Activated CD4-positive, alpha-beta T cell treated with anti-CD3 and anti-CD28 coated beads, Interleukin-2, Interleukin-4, amounts not matched to agents 100 ng/mL and 50 ng/mL, durations not matched to agents 16 hours and 8 hours (primary cell): ENCODE measurements around the gene LPAR2.
A peak's percentile ranks its signal among the peaks of the same experiment; 100 is the strongest.
"Not testable (repeated sequence)": the region's sequence is repeated elsewhere in the genome, so short reads cannot be mapped to it uniquely, and the experiment has no call there.

Experiments
- DNase-seq: peaks from one replicate; pipeline ENCODE4 v3.0.0-alpha.2; 2020; ENCODE audit warnings: low spot score

LPAR2 gene

DNA sequence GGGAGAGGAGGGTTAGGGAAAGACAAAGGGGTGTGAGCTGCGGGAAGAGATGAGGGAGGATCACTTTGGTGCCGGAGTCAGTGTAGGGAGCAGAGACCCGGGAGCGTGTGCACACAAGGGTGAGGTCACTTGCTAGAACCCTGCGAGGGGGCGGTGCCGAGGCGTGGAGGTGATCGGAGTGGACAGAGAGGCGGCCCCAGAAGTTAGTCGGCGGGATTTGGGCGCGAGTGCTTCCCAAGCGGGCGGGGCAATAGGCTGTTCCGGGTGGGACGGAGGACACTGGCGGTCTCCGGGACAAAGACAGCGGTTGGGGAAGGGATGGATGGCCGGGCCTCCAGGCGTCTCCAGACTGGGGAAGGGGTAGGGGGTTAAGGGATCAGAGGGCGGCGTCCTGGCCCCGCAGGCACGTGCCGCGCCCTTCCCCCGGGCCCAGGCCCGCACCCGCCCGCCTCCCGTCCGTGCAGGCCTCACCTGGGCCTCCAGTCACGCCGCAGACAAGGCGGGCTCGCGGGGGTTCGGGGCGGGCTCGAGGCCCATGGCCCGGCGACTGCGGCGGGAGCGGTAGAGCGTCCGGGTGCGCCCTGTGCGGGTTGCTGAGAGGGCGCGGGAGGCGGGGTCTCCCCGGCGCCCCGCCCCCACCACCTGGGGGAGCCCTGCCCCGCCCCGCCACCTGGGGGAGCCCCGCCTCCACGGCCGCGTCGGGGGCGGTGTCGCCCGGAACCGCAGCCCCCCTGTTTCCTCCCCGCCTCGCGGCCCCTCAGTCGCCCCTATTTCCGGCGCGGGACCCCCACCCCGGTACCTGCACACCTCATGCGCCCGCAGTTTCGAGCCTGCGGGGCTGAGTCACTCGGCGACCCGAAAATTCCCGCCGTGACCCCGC, at the start of gene LPAR2:
LPAR2 (minus strand) TSS at position 600 of the 880 bp plus-strand sequence. CDS start 945 bp downstream, outside the sequence.
- peak; percentile 57 for DNase-seq

DNA sequence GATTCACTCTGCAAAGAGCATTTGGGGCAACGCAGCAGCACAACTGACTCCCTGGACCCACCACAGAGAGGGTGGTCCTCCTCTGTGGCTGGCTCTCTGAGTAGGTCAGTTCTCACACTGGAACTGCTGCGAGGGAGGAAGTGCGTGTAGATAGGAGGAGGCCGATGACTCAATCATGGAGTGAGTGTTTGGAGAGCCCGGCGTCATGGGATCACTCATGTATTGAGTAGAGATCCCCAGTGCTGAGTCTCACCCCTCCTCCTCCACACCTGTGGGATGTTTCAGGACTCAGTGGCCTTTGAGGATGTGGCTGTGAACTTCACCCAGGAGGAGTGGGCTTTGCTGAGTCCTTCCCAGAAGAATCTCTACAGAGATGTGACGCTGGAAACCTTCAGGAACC, 49.6 kb upstream of the LPAR2 start:
- no peak for DNase-seq

DNA sequence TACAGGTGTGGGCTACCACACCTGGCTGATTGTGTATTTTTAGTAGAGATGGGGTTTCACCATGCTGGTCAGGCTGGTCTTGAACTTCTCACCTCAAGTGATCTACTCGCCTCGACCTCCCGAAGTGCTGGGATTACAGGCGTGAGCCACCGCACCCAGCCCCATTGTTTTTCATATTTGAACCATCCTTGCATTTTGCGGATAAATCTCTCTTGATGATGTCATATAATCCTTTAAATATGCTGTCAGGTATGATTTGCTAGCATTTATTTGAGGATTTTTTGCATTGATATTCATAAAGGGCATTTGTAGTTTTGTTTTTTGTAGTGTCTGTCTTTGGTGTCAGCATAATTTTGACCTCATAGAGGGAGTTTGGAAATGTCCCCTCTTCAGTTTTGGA, 46.3 kb upstream of the LPAR2 start:
- no peak for DNase-seq

DNA sequence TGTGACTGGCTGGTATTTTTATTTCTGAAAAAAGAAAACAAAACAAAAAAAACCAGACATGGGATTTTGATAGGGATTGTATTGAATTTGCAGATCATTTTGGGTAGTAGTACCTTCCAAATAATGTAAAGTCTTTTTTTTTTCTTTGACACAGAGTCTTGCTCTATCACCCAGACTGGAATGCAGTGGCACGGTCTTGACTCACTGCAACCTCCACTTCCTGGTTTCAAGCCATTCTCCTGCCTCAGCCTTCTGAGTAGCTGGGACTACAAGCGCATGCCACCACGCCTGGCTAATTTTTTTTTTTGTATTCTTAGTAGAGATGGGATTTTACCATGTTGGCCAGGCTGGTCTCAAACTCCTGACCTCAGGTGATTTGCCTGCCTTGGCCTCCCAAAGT, 44.8 kb upstream of the LPAR2 start:
- DNase-seq, result no peak

DNA sequence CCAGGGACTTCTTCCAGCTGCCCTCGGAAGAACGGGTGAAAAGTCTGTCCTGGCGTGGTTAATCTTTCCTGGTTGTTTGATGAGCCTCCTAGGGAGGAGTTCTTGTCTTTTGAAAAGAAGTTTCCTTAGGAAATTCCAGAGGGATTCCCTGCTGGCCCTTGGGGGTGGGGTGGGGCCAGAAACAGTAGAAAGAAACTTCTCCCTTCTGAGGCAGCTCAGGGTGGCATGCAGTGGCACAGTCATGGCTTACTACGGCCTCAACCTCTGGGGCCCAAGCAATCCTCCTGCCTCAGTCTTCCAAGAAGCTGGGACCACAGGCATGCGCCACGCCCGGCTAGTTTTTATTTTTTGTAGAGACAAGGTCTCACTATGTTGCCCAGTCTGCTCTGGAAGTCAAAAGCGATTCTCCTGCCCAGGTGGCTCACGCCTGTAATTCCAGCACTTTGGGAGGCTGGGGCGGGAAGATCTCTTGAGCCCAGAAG, 42.1 kb upstream of the LPAR2 start:
- no peak for DNase-seq

DNA sequence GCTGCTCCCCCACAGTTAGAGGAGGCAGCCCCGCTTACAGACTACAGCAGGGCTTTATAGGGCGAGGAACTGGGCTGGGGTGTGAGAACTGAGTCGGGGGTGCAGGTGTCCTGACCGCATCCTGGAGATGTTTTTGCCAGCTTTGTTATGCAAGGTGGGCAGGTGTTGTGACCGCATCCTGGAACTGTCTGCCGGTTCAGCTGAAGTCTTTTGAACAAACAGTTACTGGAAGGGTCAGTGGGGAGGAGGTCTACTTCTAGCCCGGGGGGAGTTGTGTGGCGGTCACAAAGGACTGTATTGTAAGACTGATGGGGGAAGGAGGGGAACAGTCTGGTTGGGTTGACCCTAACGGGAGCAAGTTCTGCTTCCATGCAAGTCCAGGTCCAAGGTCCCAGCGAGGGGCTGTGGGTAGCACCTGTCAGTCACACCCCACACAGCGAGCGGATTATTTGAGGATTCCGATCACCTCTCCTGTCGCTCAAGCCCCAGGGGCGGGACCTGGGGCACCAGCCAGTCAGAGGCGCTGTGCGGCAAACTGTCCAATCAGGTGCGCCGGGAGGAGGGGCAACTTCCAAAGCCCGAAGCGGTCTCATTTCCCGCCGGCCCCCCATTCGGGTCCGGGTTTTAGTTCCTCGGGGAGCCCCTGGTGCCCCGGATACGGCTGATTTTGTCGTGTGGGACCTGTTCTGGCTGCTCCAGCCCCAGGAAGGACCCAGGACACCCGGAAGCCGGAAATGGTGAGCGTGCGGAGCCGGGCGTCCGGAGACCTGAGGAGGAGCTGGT, 40.4 kb upstream of the LPAR2 start, which contains the start of gene ZNF101:
ZNF101 (plus strand) TSS at position 610 of the 783 bp plus-strand sequence; CDS start at position 735, 125 bp downstream.
- peak; percentile 98 for DNase-seq

DNA sequence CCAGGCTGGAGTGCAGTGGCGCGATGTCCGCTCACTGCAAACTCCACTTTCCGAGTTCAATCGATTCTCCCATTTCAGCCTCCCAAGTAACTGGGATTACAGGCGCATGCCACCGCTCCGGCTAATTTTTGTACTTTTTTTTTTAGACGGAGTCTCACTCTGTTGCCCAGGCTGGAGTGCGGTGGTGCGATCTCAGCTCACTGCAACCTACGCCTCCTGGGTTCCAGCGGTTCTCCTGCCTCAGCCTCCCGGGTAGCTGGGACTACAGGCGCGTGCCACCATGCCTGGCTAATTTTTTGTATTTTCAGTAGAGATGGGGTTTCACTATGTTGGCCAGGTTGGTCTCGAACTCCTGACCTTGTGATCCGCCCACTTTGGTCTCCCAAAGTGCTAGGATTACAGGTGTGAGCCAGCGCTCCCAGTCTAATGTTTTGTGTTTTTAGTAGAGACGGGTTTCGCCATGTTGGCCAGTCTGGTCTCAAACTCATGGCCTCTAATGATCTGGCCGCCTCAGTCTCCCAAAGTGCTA, 37.5 kb upstream of the LPAR2 start:
- DNase-seq, result not testable (repeated sequence)

DNA sequence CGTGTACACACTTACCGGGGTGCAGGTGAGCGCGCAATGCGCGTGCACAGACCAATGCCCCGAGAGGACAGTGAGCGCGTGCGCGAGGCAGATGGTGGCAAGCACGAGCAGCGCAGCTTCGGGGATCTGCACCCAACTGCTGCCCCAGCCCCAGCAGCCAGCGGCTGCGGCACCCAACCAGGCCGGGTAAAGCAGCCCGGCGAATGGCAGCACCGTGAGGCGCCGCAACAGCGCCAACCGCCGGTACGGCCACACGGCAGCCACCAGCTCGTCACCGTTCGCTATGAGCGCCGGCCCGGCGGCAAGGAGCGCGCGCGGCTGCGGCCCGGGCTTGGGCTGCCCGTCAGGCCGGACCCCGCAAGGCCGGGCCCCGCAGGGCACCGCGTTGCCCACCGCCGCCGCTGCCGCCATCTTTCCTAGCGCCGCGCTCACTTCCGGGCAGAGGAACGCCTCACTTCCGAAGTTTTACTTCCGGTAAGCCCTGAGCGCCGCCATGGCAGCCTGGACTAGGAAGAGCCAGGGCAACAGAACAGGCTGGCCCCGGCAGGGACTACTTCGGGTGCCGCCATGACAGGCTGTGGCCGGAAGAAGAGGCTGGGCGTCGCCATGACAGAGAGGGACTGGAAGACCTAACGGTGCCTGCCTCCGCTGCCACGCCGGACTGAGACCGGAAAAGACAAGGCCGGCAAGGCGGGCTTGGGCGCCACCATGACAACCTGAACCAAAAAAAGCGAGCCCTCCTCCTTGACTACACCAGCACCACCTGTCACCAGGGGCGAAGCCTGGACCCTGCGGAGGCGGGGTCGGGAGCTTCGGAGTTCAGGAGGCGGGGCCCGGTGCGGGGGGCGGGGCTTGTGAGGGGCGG, 35.5 kb upstream of the LPAR2 start, which contains the start of gene ATP13A1:
ATP13A1 (minus strand) TSS at position 421 of the 865 bp plus-strand sequence; CDS start at position 411, 10 bp downstream.
- peak; percentile 97 for DNase-seq

DNA sequence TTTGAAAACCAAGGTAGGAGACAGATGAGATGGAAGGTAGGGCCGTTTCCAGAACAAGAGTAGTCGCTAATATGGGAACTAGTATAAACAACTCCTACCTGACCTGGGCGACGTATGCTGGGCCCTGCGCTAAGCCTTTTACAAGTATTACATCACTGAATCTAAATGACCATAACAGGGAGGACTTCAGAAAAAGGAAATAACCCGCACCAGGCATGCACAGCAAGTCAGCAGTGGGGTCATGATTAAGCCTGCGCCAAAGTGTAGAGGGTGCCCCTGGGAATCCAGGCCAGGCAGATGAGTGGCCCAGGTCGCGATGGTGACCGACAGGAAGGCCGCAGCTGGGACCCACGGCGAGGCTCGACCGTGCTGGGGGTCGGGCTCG, 34.8 kb upstream of the LPAR2 start:
- DNase-seq, result no peak

DNA sequence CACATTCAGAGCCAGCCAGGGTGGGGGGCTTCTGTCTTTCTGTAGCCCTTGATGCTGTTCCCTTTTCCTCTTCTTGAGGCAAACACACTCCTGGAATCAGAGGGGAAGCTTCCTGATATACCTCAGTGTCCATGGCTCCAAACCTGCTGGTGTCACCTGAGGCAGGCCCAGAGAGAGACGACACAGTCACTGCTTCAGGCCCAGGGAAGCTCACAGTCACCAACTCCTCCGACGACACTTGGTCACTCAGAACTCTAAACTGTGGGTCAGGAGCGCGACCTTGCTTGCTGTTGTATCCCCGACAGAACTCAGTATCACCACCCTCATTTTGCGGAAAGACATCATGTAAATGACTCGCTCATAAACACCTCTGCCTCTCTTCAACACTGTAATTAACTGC, 34.3 kb upstream of the LPAR2 start:
- no peak for DNase-seq

DNA sequence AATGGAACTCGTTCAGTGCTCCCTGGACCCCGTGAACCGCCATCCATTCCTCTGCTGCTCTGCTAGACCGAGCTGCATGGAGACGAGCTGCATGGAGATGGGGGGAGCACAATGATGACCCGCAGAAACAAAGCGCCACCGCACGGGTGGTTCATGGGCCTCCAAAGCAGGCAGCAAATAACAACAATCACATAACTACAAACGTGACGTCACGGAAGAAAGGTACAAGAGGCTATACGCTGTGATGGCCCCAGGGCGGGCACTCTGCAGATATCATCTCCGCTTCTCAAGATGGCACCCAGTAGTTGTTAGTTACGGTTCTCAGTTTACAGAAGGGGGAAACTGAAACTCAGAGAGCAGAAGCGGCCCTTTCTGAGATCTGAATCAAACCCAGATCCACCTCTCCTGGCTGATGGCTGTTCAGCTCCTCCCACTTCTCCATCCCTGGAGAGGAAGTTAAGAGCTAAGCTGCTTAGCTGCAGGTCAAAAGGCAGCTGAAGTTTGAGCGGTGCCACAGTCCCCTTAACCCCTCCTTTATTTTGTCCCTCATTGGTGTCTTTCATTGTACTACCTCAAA, 33.7 kb upstream of the LPAR2 start:
- peak; percentile 84 for DNase-seq

DNA sequence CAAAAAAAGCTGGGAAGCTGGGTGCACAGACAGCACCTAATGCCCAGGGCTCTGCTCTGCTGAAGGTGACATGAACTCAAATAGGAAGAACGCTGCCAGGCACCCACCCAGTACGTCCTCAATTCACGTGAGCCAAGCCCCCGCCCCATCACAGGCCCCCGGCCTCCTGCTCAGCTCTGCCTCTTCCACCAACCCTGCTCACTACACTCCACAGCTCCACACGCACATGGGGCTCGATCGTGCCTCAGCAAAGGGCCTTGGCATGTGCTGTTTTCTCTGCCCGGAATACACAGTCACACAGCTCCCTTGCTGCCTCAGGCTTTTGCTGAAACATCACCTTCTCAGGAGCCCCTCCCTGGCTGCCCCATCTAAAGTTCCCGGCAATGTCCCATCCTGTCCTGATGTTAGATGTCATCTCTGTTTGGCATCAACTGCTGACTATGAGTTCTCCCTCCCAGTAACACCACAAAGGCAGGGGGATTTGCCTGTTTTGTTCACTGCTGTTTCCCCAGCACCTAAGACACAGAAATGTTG, 33.2 kb upstream of the LPAR2 start:
- DNase-seq, result no peak

DNA sequence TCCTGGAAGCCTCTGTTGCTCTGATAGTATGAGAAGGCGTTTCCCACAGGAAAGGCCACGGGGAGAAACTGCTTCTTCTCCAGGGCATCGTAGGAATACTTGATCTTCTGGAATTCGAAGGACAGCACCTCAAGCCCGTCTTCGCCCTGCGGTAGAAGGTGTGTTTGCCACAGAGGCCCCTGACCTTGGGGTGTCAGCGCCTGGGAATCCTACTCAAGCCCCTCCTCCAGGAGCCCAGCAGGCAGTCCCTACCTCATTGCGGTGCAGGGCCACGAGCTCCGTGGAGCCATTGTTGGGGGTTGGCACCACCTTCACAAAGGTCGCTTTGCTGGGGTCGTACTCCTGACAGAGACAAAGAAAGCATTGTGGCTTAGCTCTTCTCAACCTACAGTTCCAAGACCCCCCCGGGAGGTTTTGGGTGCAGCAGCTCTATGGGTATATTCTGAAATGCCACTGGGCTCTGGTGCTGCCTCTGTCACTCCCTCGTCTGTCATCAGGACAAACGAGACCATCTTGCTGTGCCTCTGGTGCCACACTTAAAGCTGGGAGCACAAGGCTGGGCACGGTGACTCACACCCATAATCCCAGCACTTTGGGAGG, 31.7 kb upstream of the LPAR2 start:
- DNase-seq, result no peak

DNA sequence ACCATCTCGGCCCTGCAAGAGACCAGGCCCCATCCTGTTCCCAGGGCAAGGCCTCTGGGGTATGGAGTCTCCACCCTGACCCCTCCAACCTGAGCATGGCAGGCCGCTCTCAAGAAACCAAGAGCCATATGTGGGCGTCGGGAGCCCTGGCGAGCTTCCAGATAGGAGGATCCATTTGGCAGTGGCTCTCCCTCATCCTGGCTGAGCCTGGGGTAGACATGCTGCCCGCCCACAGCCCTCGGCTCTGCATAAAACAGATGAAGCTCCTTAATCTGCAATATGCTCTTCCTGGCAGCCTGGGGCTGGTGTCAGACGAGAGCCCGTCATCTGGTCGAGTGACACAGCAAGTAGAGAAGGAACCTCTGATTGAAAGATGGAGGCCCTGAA, 29.4 kb upstream of the LPAR2 start:
- no peak for DNase-seq

DNA sequence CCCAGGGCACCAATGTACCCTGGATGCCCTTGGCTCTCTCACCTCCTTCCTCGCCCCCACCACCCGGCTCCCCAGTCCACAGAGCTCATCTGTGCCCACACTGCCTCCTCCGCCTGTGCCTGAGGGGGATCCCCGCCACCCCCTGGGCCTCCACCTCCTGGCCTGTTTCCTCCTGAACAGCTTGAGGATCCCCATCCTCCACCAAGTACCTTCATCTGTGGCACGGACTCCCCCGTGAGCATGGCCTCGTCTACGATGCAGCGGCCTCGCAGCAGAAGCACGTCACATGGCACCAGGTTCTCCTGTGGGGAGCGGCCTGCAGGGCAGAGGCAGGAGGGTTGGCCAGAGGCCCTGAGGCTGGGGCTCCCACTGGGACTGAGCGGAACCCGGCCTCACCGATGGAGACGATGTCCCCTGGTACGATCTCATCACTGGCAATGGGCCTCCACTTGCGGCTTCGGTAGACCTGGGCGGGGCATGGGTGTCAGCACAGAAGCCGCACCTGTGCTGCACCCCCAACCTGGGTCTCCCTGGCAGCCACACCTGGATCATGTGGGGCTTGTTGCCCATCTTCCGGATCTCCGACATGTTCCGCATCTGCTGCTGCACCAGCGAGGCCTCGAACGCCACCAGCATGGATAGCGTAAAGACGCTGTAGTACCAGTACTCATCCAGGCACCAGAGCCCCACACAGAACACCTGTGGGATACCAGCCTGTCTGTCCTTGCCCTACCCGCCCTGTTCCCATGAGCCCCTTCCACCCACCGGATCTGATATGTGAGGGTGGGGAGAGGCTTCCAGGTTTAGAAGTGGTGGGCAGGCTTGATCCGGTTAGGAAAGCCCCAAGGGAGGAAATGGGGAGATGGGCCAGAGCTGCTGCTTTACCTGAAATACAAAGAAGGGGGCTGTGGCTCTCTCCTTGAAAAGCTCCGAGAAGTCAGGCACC, 28.7 kb upstream of the LPAR2 start:
- DNase-seq, result no peak

DNA sequence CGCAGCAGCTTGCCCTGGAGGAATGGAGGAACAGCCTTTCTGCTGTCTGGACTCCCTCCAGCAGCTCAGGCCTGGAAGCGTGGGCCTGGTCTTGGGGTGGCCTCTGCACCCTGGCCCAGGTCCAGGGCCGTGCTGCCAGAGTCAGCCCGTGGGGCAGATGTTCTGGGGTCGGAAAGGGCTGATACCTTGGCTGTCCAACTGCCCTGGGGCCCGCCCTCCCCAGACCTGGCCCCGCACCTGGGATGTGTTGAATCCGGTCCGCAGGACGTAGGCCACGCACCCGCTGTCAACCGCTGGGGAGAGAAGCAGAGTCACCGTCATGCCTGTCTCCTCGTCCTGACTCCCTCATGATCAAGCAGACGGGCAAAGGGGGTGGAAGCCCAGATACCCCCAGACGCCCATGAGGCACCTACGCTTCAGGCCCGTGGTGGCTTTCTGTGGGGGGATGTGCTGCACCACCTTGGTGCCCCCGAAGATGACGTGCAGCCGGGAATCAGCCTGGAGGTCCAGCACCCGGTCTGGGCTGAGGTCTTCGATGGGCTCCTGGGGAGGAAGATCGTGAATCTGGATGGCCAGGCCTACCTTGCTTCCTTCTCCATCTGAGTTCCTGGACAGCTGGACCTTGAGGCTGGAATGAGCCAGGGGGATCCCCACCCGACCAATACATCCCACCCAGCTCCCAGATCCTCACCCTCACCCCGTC, 27.8 kb upstream of the LPAR2 start:
- no peak for DNase-seq

DNA sequence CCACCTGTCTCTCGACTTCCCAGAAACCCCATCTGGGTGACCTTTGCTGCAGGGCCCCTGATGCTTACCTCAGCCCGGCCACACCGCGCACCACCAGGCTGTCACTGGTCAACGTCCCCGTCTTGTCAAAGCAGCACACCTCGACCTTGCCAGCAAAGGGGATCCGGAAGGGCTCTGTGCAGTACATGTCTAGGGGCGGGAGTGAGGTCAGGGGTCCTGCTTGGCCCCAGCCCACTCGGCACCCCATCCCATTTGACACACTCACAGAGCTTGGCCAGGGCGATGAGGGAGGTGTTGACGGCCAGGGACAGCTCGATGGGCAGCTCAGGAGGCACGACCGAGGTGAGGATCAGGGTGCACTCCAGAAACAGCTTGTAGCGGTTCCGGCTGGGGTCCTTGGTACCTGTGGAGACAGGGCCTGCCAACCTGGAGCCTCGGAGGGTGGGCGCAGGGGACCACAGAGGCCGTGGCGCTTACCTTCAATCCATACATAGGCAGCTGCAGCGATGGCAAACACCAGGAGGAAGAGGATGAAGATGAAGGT, 27.1 kb upstream of the LPAR2 start:
- no peak for DNase-seq

DNA sequence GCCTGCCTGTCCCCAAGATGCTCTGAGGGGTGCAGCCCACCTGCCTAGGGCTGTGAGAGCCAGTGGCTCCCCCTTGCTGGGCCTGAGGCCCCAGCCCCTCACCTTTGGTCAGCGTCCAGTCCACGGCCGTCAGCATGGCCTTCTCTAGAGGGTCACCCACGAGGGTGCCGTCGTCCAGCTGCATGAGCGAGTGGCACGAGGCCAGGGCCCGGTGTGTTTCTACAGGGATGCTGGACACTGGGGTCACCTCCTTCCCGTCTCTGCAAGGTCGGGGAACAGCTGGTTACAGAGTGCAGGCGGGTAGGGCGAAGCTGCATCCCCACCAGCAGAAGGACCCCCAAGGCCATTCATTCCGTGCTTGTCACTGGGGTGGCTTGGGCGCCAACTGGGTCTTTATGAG, 26.4 kb upstream of the LPAR2 start:
- no peak for DNase-seq
